ENCODE results near the gene TUBB2A.

Gene TUBB2A

GRCh38 chr6:3188262-3188661 lies 30.9 kb upstream of the TUBB2A start:
- no peak overlapping the region for H3K27ac ChIP-seq (ENCODE audit: low read depth, low read length)
- H3K4me2 ChIP-seq (ENCODE audit: low read depth, low read length, poor library complexity, severe bottlenecking), result no peak overlapping the region
- H3F3A ChIP-seq (ENCODE audit: insufficient read depth), result no peaks in the 10 kb centered on the region
- TF ChIP-seq CTCF (IDR thresholded peaks at IDR 0.05; ENCODE audit: insufficient read depth, low read length, poor library complexity, severe bottlenecking), result no peak
- TF ChIP-seq EZH2phosphoT487 (conservative IDR thresholded peaks at IDR 0.05; ENCODE audit: low read length), result no peak
- no peaks in the 10 kb centered on the region for H3K27me3 ChIP-seq (ENCODE audit: low read length)
- H4K20me1 ChIP-seq (ENCODE audit: low read depth, low read length), result no peaks in the 10 kb centered on the region
- H3K4me3 ChIP-seq (ENCODE audit: insufficient read depth, low read length, poor library complexity, severe bottlenecking), result no peak overlapping the region
- H3K79me2 ChIP-seq (ENCODE audit: insufficient read depth, low read length), result no peaks in the 10 kb centered on the region
- no peaks in the 10 kb centered on the region for H3K36me3 ChIP-seq (ENCODE audit: low read length)
- no peaks in the 10 kb centered on the region for H3K9me3 ChIP-seq (ENCODE audit: insufficient read depth, low read length)
- no peaks in the 10 kb centered on the region for H3K9me2 ChIP-seq (replicated peaks; ENCODE audit: insufficient read depth, low read length)
- H3K9ac ChIP-seq (ENCODE audit: low read length), result no peak overlapping the region
- H2AFZ ChIP-seq (ENCODE audit: low read depth, low read length, severe bottlenecking), result no peak overlapping the region

GRCh38 chr6:3186974-3187382 lies 29.6 kb upstream of the TUBB2A start:
- H4K20me1 ChIP-seq (ENCODE audit: low read depth, low read length), result no peaks in the 10 kb centered on the region
- no peak overlapping the region for H3K9ac ChIP-seq (ENCODE audit: low read length)
- no peak overlapping the region for H3K4me3 ChIP-seq (ENCODE audit: insufficient read depth, low read length, poor library complexity, severe bottlenecking)
- no peak overlapping the region for H3K27ac ChIP-seq (ENCODE audit: low read depth, low read length)
- no peaks in the 10 kb centered on the region for H3K9me3 ChIP-seq (ENCODE audit: insufficient read depth, low read length)
- H3K9me2 ChIP-seq (replicated peaks; ENCODE audit: insufficient read depth, low read length), result no peaks in the 10 kb centered on the region
- H3F3A ChIP-seq (ENCODE audit: insufficient read depth), result no peaks in the 10 kb centered on the region
- no peaks in the 10 kb centered on the region for H3K27me3 ChIP-seq (ENCODE audit: low read length)
- no peaks in the 10 kb centered on the region for H3K36me3 ChIP-seq (ENCODE audit: low read length)
- H3K4me2 ChIP-seq (ENCODE audit: low read depth, low read length, poor library complexity, severe bottlenecking), result no peak overlapping the region
- H3K79me2 ChIP-seq (ENCODE audit: insufficient read depth, low read length), result no peaks in the 10 kb centered on the region
- no peak overlapping the region for H2AFZ ChIP-seq (ENCODE audit: low read depth, low read length, severe bottlenecking)
- TF ChIP-seq CTCF (IDR thresholded peaks at IDR 0.05; ENCODE audit: insufficient read depth, low read length, poor library complexity, severe bottlenecking) (no peak), EZH2phosphoT487 (conservative IDR thresholded peaks at IDR 0.05; ENCODE audit: low read length) (no peak)

- no peaks in the 10 kb centered on the region for H3K36me3 ChIP-seq (ENCODE audit: low read length)
- H3K27ac ChIP-seq (ENCODE audit: low read depth, low read length), result no peak overlapping the region
- no peaks in the 10 kb centered on the region for H3K79me2 ChIP-seq (ENCODE audit: insufficient read depth, low read length)
- no peak overlapping the region for H3K4me2 ChIP-seq (ENCODE audit: low read depth, low read length, poor library complexity, severe bottlenecking)
- H3K9me2 ChIP-seq (replicated peaks; ENCODE audit: insufficient read depth, low read length), result no peaks in the 10 kb centered on the region
- no peak overlapping the region for H2AFZ ChIP-seq (ENCODE audit: low read depth, low read length, severe bottlenecking)
- H3F3A ChIP-seq (ENCODE audit: insufficient read depth), result no peaks in the 10 kb centered on the region
- TF ChIP-seq CTCF (IDR thresholded peaks at IDR 0.05; ENCODE audit: insufficient read depth, low read length, poor library complexity, severe bottlenecking) (no peak), EZH2phosphoT487 (conservative IDR thresholded peaks at IDR 0.05; ENCODE audit: low read length) (no peak)
- H3K4me3 ChIP-seq (ENCODE audit: insufficient read depth, low read length, poor library complexity, severe bottlenecking), result no peak overlapping the region
- no peaks in the 10 kb centered on the region for H3K9me3 ChIP-seq (ENCODE audit: insufficient read depth, low read length)
- H3K9ac ChIP-seq (ENCODE audit: low read length), result no peak overlapping the region
- H4K20me1 ChIP-seq (ENCODE audit: low read depth, low read length), result no peaks in the 10 kb centered on the region
- no peaks in the 10 kb centered on the region for H3K27me3 ChIP-seq (ENCODE audit: low read length)
Observed at GRCh38 chr6:3183066-3183465, 25.7 kb upstream of the TUBB2A start.

Data from SU-DHL-6 (cell line).